ENCODE data around the gene GPC1. TPM values are rescaled to one million over a fixed set of nuclear protein-coding genes. Genes with fewer than 3 reads are reported as not detected.

Gene GPC1
- total and polyA plus RNA-seq, 2 of the 4 experiments (the other 2 are of a cell fraction) = 16.0 to 211 TPM

GRCh38 chr2:240452462-240453256, 17.2 kb downstream of the GPC1 start:
- Histone ChIP-seq H4K5ac (ENCODE audit: low read depth, low read length) (no peak overlapping the region), H2BK20ac (ENCODE audit: low read depth, low read length) (no peak overlapping the region), H2BK120ac (ENCODE audit: low read depth, low read length) (no peak overlapping the region), H4K91ac (ENCODE audit: insufficient read depth, low read depth, low read length) (no peak overlapping the region), H3K4me1 (ENCODE audit: control insufficient read depth, insufficient read depth, low read length) (peaks cover 25% of the 10 kb centered on the region), H3K14ac (replicated peaks; ENCODE audit: low read depth, low read length) (no peak overlapping the region), H3K36me3 (ENCODE audit: control insufficient read depth, insufficient read depth, low read length) (no peaks in the 10 kb centered on the region), H4K20me1 (ENCODE audit: insufficient read depth, low read length) (peaks cover 78% of the 10 kb centered on the region), H2BK15ac (ENCODE audit: low read depth, low read length) (no peak overlapping the region; the same call in 2 of the 3 replicates), H3K79me1 (ENCODE audit: low read depth in 1 of 2, low read length in 2 of 2) (peaks cover 22 to 73% of the 10 kb centered on the region in 2 experiments), H3K18ac (ENCODE audit: low read depth, low read length) (no peak overlapping the region; the same call in 1 of the 2 replicates), H3K9me3 (ENCODE audit: control insufficient read depth, insufficient read depth, low read length) (no peaks in the 10 kb centered on the region), H4K8ac (ENCODE audit: low read depth in 2 of 2, low read length in 2 of 2) (no peak overlapping the region; a peak in 1 of 4 replicates), H3K9me1 (ENCODE audit: insufficient read depth, low read length) (0 out of 2 replicates have a peak, but pooled peaks cover 6% of the 10 kb centered on the region), H3K27me3 (ENCODE audit: control insufficient read depth, insufficient read depth, low read length) (no peaks in the 10 kb centered on the region), H2AK5ac (ENCODE audit: low read depth, low read length) (no peak overlapping the region; the same call in 1 of the 2 replicates), H2BK5ac (ENCODE audit: low read depth, low read length, poor library complexity, severe bottlenecking) (no peak overlapping the region), H3K4ac (ENCODE audit: low read depth, low read length) (no peak overlapping the region), H2AFZ (replicated peaks; ENCODE audit: low read length, poor library complexity) (peak overlapping the region; percentile 85), H3K23ac (ENCODE audit: low read depth, low read length) (no peak overlapping the region; the same call in 1 of the 2 replicates), H3K27ac (ENCODE audit: insufficient read depth, low read length) (no peak overlapping the region), H3K56ac (ENCODE audit: extremely low read depth, insufficient read depth, low read length) (no peak overlapping the region), H2AK9ac (replicated peaks; ENCODE audit: low read depth, low read length, poor library complexity) (peak overlapping the region; percentile 88), H3K4me2 (ENCODE audit: low read depth, low read length) (peak overlapping the region; percentile 74), H3K9ac (ENCODE audit: low read depth, low read length) (peak overlapping the region; percentile 64), H3K4me3 (ENCODE audit: insufficient read depth, low read depth, low read length) (peak overlapping the region; percentile 62)
- 1% methylated on average over 76 of the region's 103 CpGs; no CpG with 5 or more reads in 1 of the 2 experiments for WGBS, 2 experiments (ENCODE audit: extremely low coverage in 2 of 2, insufficient read length in 1 of 2)
- no TSS peak for BruUV-seq (replicated peaks)
- ATAC-seq (ENCODE audit: low read depth) (peak; percentile 83), DNase-seq (peak; percentile 35)
- in situ Hi-C loops (cut with MboI; ENCODE audit: low sequenced_read_pairs) = no loop called here
- TF ChIP-seq SMC3 (IDR thresholded peaks at IDR 0.05; ENCODE audit: low read depth, low read length) = no peak
- no peak for TF ChIP-seq RCOR1 (IDR thresholded peaks at IDR 0.05; ENCODE audit: insufficient replicate concordance, low read length)
- 0 out of 2 replicates have a peak, but pooled peaks have one; percentile 28 for TF ChIP-seq POLR2A (IDR thresholded peaks at IDR 0.05; ENCODE audit: low read depth, low read length)
- TF ChIP-seq MAZ (IDR thresholded peaks at IDR 0.05; ENCODE audit: borderline replicate concordance, low read depth, low read length) = peak; percentile 82; the same call in 1 of the 2 replicates
- POLR2A ChIA-PET (ENCODE audit: unreplicated experiment) = no interaction called here
- CTCF ChIA-PET = no interaction called here
- dilution Hi-C loops (cut with HindIII; ENCODE audit: low sequenced_read_pairs, unreplicated experiment) = no loop called here
- intact Hi-C loops (cut with micrococcal nuclease) = no loop called here
